DMS153 (cell line): ENCODE data around the gene C1orf159.
"Not testable (repeated sequence)": the region's sequence is repeated elsewhere in the genome, so short reads cannot be mapped to it uniquely, and the experiment has no call there.

ENCODE experiments used
- DNase-seq: peaks from one replicate; lab custom pipeline; 2025; lab: John Stamatoyannopoulos, UW

The C1orf159 gene

GRCh38 chr1:1149416-1149815, 33.5 kb upstream of the C1orf159 start:
- no peak for DNase-seq

DNA sequence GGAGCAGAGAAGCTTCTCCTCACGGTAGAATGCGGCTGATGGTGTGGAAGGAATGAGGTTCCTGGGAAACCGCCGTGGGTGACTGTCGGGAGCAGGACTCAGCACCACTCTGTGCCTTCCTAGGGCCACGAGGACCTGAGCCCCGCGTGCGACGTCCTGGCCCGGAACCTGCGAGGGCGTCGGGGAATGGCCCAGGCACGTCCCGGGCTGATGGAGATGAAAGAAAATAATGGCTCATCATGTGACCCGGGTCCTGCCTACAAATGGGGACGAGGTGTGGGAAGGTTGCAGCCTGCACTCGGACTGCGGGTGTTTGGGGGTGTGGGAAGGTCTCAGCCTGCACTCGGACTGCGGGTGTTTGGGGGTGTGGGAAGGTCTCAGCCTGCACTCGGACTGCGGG, 32.7 kb upstream of the C1orf159 start:
- DNase-seq: no peak

- DNase-seq: no peak
Observed at GRCh38 chr1:1148061-1148460, 32.2 kb upstream of the C1orf159 start.

DNA sequence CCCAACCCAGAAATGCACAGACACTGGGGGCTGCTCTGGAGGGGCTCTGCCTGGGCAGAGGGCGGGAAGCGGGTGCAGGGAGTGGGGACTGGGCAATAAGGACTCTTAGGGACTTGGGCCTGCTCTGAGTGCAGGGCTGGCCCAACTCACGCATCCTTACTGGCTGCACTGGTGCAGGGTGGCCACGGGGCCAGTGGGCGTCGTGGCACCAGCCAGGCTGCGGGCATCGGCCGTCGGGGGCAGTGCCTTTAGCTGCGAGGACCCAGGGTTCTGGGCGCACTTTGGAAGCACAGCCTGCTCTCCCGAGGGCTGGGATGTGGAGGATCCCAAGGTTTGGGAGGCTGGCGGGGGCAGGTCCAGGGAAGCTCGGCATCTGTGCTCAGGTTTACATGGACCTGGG, 30.7 kb upstream of the C1orf159 start:
- no peak for DNase-seq

- DNase-seq: no peak
Observed at GRCh38 chr1:1146026-1146425, 30.1 kb upstream of the C1orf159 start.

- no peak for DNase-seq
Observed at GRCh38 chr1:1145547-1145914, 29.6 kb upstream of the C1orf159 start.

DNA sequence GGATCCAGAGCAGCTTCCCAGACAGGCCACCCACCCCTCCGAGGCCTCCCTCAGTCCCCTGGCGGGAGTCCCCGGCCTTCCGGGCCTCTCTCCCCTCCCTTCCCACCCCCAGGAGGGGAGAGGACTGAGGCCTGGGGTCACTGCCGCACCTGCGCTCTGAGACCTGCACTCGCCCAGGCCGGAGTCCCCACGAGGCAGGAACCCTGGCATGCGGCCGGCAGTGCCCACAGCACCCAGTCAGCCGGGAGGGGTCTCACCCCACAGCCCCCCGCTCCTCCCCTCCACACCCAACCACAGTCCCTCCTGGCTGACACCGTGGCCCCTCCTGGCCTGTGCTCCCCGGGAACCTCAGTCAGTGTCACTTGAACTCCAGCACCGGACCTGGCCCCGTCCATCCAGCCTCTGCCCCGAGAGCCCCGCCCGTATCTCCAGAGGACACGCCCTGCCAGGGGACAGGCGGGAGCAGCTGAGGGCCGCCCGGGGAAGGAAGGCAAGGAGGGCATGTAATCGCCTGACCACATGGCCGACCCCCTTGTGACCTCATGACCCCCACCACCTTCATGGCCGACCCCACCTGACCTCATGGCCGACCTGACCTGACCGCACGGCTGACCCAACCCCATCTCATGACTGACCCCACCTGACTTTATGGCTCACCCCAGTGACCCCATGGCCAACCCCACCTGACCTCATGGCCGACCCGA, 29.1 kb upstream of the C1orf159 start:
- peak; percentile 68 for DNase-seq

DNA sequence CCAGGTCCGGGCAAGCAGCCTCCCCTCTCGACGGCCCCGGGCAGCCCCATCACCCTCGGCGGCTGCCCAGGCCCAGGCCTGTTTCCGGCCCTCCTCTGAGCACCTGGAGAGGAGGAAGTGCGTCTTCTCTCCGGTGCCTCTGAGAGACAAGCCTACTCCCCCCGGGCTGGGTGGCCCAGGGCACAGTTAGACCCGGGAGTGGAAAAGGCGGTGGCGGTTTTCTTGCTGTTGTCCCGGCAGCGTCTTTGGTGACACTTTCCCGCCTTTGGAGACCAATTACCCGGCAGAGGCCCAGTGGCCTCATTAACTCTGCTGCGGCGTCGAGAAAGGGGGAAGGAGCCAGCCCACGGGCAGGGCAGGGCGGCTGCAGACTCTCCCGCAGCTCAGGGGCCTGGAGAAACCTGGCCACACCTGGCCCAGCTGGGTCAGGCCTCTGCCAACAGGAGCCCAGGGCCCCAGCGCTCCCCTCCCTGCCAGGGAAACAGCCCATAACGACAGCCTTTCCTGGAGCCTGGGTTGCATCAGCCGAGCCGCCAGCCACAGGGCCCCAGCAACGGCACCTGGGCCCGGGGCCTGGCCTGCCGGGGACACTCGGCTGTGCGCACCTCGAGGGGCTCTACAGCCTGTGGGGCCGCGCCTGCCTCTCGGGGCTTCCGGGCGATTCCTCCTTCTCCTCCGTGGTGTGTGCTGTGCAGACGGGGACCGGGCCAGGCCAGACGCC, 28.4 kb upstream of the C1orf159 start:
- DNase-seq: peak; percentile 97

DNA sequence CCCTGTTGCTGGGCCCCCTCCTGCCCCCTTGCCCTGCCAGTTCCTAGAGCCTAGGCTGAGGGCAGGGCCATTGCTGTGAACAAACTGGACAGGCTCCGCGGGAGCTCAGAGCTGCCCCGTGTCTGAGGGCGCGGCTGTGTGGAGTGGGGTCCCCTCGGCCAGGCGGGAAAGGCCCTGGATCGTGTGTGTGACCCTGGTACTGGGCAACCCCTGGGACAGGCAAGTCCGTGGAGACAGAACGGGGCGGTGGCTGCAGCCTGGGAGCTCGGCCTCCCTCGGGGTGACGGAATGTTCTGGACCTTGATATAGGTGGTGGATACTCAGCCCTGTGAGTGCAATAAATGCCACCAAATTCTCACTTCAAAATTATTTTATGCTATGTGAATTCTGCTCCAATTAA, 27.7 kb upstream of the C1orf159 start:
- DNase-seq: no peak

DNA sequence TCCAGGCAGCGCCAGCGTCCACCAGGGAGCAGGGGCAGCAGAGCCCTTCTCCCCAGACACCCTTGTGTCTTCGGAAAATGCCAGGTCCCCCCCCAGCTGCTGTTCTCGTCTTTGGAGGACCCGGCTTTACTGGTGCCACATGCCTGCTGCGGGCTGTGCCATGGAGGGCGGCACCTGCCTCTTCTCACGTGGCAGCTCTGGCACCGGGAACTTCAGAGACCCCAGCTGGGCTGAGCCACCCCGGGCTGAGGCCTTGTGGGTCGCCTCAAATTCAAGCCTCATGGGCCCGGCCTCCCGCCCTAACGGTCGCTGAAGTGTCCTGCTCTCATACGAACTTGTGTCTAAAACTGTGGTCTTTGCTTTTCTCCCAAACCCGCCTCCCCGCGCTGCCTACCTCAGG, 27.0 kb upstream of the C1orf159 start:
- DNase-seq: no peak

GRCh38 chr1:1142352-1142751, 26.5 kb upstream of the C1orf159 start:
- DNase-seq: not testable (repeated sequence)

GRCh38 chr1:1141911-1142250, 26.0 kb upstream of the C1orf159 start:
- DNase-seq: no peak

- DNase-seq: no peak
Observed at GRCh38 chr1:1141244-1141910, 25.5 kb upstream of the C1orf159 start.

DNA sequence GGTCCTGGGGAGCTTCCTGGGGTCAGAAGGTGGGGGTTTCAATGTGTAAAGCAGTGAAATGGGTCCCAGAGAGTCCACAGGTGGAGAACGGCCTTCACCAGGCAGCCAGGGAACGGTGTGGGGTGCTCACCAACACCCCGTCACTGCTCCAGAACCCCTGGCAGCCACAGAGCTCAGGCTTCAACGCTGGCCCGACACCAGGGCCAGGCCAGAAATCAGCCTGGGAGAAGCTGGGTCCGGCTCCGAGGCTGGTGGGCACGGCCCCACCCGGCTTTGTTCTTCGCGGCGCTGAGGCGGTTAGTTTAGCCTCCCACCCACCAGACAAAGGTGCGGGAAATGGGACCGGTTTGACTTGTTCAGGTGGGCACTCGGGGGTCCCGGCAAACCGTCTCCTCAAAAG, 24.8 kb upstream of the C1orf159 start:
- no peak for DNase-seq

DNA sequence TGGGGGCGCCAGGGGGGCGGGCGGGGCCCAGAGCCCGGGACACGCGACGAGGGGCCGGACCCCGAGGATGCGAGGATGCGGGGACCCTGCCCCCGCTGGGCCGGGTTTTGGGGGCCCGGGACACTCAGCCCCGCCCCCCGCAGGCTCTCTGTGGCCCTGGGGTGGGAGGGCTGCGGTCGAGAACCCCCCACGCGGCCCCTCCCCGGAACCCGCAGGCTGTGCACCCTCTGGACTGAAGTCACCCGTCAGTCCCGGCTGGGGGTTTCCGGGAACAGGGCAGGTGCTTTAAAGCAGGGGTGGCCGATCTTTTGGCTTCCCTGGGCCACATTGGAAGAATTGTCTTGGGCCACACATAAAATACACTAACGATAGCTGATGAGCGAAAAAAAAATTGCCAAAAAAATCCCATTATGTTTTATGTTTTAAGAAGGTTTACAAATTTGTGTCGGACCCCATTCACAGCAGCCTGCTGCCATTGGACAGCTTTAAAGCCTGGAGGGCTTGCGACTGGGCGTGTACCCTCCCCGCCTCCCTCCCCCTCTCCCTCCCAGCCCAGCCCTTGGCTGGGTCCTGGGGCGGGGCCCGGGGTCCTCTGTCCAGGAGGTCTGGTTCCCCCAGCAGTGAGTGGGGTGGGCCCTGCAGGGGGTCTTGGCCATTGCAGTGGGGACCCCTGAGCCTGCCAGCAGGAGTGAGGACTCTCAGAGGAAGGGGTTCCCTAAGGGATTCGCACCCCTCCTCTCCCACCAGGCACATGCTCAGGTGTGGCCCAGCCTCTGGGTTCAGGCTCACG, 21.6 kb upstream of the C1orf159 start:
- DNase-seq: peak; percentile 44

DNA sequence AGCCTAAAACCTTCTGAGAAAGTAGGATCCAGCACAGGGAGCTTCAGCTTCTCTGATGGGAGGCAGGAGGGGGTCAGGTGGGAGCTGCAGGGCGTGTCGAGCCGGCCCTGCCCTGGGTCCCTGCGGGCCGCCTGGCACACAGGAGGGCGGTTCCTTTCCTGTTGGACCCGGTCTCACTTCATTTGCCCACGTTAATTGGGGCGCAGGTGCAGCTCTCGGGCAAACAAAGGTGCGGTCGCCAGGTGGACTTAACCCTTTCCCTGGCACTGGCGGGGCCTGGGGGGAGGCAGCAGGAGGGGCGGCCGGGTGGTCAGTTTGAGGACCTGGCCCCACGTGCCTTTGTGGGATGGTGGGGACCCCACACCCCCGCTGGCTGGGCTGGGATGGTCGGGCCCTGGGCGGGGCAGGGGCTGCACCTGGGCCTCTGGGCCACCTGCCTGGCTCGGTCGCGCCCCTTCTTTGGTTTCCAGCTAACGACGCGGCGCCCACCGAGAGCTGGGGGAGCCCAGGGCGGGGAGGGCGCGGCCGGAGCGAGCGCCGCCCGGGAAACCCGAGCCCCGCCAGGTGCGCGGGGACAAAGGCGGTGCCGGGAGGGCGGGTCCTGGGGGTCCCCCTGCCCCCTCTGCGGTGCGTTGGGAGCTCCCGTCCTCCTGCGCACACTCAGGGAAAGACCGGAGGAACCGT, 20.8 kb upstream of the C1orf159 start:
- DNase-seq: peak; percentile 97

- no peak for DNase-seq
Observed at GRCh38 chr1:1135339-1136136, 19.6 kb upstream of the C1orf159 start.

- no peak for DNase-seq
Observed at GRCh38 chr1:1134300-1134970, 18.5 kb upstream of the C1orf159 start.

DNA sequence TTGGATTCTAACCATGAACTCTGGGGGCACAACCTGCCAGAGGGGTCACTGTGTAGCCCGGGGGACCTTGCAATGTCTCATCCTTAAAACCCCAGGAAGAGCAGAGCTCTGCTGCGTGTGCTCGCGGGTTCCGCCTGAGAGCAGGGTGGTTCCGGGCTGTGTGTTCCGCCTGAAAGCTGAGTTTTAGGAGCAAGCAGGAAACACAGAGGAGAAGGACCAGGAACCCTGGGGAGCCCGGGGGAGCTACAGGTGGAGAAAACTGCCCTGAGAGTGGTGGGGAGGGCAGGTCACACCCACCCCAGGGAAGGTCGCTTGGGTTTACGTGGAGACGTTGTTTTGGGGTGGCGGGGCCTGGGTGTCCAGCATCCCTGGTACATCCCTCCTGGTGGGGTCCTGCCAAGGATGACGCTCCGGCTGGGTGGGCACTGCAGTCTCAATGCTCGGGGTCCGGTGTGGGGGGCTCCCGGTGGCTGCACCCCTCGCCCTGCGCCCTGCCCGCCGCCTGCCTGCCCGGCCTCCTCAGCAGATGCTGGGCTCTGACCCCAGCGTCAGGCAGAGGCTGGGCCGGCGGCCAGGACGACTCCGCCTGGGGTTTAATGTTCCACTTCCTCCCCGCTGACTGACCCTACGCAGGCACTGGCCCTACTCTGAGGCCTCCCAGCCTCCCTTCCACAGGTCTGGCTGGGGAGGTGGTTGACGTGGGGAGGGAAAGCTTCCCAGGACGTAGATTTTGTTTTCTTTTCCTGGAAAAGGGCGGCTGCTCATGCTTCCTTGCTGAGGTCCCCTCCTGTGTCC, 17.3 kb upstream of the C1orf159 start:
- peak; percentile 49 for DNase-seq
